Measurements from ENCODE around the gene MIEF2.
"Not testable (repeated sequence)": the region's sequence is repeated elsewhere in the genome, so short reads cannot be mapped to it uniquely, and the experiment has no call there.

MIEF2 gene, protein sequence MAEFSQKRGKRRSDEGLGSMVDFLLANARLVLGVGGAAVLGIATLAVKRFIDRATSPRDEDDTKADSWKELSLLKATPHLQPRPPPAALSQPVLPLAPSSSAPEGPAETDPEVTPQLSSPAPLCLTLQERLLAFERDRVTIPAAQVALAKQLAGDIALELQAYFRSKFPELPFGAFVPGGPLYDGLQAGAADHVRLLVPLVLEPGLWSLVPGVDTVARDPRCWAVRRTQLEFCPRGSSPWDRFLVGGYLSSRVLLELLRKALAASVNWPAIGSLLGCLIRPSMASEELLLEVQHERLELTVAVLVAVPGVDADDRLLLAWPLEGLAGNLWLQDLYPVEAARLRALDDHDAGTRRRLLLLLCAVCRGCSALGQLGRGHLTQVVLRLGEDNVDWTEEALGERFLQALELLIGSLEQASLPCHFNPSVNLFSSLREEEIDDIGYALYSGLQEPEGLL

DNA sequence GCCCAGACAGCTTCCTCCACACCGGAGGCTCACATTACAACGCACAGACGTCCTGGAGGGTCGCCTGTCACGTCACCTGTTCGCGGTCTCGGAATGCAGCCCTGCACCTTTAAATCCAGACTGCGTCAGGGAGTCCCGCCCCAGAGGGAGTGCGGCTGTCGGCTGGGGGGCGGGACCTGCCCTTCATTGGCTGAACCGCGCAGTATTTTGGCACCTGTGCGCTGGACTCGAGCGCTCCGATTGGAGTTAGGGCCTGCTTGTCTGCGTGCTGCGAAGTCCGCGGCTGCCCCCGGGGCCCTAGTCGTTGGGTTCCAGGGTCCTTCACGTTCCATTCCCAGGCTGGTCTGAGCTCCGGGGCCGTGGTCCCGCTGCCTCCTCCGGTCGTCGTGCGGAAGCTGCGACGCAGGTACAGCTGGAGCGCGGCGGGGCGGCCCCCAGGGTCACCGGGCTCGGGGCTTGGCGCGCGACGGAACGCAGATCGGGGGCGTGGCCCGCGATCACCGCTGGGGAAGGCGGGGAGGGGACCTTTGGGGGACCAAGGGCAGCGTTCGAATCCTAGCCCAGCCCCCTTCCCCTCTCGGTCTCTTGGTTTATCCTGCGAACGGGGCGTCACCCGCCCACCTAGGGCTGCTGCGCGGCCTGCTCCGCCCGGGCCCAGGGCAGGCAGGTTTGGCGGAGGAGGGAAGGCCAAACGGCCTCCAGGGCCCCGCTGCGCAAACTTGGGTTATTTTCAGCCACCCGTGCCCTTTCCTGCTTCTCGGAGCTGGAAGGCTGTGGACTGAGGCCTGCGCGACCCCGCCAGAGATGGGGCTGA is at the start of gene MIEF2:
Gene MIEF2, plus strand, starts transcription at position 331 of the 814 bp plus-strand sequence. CDS start 2,059 bp downstream, outside the sequence.
- DNase-seq: peak; percentile 97

DNA sequence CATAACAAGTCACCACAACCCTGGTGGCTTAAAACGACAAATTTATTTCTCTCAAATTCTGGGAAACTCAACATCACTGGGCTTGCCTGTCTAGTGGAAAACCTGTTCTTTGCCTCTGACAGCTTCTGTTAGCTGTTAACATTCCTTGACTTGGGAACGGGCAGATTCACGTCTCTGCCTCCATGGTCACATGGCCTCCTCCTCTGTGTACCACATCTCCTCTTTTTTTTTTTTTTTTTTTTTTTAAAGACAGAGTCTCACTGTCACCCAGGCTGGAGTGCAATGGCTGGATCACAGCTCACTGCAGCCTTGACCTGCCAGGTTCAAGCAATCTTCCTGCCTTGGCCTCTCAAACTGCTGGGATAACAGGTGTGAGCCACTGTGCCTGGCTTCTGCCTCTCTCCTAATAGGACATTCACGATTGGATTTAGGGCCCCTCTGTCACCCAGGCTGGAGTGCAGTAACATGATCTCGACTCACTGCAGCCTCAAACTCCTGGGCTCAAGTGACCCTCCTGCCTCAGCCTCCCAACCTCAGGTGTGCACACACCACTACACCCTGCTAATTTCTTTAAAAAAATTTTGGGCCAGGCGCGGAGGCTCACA is 46.7 kb upstream of the MIEF2 start:
- no peak for DNase-seq

DNA sequence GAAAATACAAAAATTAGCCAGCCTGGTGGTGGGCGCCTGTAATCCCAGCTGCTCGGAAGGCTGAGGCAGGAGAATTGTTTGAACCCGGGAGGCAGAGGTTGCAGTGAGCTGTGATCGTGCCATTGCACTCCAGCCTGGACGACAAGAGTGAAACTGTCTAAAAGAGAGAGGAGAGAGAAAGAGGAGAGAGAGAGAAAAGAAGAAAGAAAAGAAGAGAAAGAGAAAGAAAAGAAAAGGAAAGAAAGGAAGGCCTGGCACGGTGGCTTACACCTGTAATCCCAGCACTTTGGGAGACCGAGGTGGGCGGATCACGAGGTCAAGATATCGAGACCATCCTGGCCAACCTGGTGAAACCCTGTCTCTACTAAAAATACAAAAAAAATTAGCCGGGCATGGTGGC is 43.6 kb upstream of the MIEF2 start:
- DNase-seq: not testable (repeated sequence)

DNA sequence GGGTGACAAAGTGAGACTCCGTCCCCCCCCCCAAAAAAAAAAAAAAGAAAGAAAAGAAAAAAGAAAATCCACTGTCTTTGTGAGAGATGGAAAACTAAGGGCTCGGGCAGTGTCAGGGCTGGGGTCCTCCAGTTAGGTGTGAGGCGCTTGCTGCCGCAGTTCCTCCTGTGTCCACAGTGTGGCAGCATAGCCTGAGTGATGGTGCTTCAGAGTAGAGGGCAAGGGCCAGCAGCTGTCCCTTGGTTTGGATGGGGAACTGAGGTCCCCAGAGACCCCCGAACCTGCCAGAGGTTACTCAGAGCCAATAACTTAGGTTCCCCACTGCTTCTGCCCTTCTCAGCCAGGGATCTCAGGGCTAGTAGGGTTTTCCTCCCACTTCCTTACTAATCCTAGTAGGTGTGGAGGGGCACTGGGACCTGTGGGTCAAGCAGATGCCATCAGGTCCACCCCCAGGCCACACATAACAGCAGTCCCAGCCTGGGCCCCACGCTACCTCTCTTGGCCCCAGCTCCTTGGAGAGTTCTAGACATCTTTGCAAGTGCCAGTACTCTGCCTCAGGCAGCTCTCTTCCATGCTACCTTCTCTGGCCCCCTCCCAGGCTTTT is 42.9 kb upstream of the MIEF2 start:
- DNase-seq: peak; percentile 82

DNA sequence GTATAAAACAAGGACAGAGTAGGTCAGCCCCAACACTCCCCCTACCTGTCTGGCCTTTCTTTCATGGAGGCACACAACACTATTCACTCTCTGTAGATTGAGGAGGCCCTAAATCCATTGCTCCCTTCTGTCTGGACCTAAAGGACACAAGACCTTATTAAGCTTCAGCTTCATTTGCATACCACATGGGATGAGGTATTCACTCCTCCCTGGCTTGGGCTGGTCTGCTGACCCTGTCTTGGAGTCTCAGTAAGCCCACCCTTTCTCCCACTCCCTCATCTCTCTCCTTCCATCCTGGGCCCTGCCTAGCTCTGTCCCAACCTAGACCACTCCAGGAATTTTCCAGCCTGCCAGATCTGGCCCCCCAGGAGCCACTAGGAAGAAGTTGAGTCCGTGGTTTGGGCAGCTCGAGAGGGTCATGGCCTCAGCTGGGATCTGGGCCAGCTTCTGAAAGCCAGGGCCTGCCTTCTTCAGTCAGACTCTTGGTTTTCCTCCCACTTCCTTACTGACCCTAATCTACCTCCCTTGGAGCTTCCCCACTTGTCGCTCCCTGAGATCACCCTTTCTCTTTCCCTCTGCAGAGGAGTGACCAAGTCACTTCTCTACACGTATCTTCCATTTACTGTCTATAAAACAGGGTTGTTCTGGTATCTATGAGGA is 41.6 kb upstream of the MIEF2 start:
- no peak for DNase-seq

DNA sequence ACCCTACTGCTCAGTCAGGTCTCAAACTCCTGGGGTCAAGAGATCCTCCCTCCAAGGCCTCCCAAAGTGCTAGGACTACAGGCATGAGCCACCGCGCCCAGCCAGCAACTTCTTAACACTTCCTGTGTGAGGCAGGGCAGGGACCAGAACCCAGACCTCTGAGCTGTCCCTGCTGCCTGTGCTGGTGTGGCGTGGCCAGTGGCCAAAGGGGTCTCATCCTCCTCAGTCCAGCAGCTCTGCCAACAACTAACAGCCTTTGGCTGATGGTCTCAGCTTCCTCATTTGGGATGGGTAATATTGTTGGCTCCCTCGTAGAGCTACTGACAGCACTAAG is 36.4 kb upstream of the MIEF2 start:
- no peak for DNase-seq

DNA sequence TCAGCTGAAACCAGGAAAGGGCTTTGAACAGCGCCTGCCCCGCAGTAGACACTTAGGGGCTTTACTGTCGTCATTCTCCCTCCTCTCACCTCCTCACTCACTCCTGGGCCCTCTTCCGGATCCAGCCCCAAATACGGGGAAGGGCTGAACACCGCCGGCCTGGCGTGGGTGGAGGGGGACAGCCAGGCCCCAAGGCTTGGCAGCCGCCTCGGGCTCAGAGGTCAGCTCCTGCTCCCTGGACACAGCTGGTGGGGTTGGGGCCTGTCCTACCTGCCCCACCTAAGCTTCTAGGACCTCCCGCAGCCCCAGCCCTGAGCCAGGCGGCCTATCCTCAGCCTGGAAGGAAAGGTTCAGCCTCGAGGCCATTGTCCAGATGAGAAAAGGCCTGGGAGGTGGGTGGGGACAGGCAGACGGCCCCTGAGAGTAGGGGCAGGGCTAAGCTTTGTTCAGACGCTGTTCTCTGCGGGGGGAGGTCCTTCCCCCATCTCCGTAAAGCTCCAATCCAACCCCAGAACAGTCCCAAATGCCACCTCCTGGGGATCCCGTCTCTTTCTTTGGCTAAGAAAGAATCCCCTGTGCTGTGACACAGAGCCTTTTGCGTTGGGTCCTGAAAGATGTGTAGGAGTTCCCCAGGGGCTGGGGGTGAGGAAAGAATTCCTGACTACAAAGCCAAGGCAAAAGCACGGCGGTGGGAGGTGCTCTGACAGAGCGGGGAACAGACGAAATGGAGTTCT is 35.9 kb upstream of the MIEF2 start:
- DNase-seq: no peak

DNA sequence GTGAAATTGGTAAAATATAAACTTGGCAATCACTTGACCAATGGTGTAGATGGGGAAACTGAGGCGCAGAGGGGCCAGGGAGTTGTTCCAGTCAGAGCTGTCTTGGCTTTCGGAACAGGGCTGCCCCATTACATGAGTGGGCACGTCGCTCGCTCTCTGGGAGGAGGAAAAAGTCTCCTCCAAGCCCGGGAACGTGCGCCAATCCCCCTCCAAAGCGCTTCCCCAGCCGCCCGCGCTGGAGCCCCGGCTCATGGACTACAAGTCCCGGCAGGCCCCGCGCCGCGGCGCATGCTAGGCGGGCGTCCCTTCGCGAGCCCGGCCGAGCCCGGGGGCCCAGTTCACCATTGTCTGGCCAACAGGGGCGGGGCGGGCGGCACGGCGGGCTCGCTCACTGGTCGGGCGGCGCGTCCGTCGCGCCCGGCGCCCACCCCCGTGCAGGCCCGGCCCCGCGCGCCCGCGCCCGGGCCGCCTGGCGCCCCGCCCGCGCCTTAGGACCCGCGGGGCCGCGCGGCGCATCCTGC is 35.3 kb upstream of the MIEF2 start, which contains the start of gene LLGL1:
Gene LLGL1, plus strand, starts transcription at position 515 of the 521 bp plus-strand sequence. CDS start 48 bp downstream, outside the sequence.
- peak; percentile 98 for DNase-seq

DNA sequence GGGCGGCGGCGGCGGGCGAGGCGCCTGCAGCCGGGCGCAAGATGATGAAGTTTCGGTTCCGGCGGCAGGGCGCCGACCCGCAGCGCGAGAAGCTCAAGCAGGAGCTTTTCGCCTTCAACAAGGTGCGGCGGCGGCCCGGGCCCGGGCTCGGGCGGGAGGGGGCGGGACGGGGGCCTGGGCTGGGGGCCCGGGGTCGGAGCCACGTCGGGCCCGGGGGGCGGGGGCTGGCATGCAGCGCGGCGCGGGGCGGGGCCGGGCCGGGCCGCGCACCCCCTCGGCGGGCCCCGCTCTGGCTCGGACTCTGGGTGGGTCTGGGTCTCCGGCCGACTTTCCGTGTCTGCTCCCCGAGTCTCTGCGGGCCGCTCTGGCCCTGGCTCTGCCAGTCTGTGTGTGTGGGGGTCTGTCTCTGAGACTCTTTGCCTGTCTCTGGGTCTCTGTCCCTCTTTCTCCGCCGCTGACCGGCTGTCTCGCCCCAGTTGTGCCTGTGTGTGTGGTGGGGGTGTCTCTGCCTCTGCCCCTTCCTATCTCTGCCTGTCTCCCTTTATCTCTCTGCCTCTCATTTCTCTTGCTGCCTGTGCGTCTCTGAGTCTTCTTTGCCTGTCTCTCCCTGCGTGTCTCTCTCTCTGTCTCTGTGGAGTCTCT is 34.7 kb upstream of the MIEF2 start:
- DNase-seq: peak; percentile 52

DNA sequence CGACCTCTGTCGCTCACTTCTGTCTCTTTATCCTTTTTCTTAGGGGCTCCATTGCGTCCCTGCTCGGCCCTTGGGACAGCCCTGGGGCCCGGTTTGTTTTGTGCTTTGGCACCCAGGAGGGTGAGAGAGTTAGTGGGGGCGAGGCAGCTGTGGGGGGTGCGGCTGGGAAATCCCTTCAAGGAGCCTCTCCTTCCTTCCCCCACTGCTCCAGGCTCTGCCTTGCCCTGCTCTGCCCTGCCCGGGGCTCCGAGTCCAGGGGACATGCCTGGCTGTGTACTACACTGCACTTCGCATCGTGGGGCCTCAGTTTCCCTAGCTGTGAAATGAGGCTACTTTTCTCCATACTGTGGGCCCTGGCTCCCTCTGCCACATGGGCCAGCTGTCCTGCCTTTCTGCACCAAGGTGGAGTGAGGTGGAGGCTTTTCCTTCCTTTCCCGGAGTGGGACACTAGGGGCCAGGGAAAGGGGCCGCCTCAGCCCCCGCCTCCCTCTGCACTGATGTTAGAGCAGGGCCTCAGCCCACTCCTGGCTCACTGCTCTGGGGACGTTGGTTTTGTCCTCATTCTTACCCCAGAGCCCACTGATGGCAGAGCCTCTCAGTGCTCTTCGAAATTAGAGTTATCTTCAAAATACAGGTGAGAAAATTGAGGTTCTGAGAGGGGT is 34.0 kb upstream of the MIEF2 start:
- no peak for DNase-seq

DNA sequence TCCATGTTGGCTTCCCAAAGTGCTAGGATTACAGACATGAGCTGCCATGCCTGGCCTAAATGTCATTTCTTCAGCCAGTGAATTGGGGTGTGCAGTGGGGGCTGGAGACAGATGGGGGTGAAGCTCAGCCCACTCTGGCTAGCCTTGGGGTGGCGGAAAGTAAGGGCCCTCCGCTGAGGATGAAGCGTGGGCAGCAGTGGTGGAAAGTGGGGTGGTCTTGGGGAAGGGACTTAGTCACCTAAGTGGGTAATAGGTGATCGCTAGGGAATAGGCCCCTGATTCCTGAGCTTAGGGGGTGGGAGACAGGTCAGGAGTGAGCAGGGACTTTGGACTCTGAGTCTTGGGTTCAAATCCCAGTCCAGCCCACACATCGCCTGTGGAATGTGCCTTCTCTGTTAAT is 32.8 kb upstream of the MIEF2 start:
- DNase-seq: no peak

DNA sequence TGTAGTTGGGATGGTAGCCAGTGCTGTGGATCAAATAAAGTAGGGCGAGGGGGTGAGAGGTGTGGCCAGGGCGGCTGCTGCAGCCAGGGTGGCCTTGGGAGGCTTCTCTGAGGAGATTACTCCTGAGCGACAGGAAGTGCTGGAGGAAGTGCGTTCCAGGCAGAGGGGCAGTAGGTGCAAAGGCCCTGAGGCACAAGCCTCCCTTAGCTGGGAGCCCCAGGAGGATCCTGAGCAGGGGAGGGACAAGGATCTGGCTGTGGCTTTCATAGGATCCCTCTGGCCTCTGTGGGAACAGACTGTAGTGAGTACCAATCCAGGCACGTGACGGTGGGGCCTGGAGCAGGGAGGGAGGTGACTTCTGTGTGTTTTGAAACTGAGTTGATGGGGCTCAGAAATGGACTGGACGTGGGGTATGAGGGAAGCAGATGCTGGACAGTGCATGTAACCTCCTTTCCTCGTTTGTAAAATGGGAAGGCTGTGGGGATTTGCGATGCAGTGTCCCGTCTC is 32.2 kb upstream of the MIEF2 start:
- no peak for DNase-seq

DNA sequence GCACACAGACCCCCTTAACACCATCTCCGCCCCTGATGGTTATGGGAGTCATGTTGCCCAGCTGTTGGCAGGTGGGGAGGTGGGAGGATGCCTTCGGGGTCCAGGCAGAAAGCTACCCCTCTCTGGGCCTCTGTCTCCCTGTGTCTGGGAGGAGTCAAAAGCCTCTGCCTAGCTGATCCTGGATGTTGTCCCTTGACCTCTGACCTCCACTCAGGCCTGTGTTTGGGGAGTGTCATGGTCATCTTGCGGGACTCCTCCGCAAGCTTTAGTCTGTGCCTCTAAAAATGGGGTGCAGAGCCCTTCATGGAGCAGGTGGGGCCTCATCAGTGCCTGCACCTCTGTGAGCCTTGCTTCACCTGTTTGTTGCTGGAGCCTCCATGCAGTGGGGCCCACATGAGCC is 31.2 kb upstream of the MIEF2 start:
- DNase-seq: no peak

DNA sequence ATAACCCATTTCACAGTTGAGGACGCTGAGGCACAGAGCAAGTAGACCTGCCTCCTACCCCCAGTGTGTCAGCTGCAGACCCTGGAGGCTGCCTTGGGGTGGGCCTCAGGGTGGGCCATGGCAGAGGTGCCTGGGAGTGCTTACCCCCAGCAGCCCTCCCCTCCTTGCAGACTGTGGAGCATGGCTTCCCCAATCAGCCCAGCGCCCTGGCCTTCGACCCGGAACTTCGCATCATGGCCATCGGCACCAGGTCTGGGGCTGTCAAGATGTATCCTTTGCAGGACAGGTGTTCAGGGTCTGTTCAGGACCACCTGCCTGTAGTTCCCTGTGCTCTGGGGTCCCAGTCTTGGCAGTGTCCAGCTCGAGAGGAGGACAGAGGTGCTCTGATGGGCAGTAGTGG is 30.7 kb upstream of the MIEF2 start:
- no peak for DNase-seq

DNA sequence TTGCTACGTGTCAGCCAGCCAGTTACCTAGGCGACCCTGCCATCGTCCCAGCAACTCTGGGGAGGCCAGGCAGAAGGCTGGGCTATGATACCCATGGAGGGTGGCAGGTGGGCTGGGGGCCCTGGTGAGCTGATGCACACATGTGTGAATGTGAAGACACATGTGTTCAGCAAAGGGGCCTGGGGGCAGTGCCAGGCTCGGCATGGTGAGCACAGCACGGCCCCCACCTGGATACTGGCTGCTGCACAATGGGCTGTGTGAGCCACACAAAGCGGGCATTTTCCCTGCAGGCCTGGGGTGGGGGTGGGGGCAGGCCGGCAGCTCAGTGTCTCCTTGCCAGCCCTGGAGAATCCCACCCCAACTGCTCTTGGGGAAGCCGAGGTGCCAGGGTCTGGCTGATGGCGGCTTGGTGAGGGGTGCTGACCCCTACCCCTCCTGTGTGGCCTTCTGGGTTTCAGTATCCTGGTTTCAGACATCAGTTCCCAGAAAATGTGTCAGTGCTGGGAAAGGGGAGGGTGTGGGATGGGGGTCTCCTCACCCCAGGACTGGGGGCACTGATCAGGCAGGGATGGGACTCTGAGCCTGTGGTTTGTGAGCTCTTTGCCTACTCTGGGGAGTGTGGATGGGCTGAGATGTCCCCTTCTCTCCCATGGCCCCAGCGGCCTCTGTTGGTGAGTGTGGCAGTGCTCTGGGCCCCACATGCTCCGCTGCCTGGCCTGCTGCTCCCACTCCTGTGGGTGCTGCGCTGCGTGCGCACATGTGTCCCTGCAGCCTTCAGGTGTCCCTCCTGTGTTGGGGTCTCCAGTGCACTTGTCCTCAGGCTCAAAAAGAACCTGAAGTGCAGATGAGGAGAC is 29.9 kb upstream of the MIEF2 start:
- DNase-seq: no peak

DNA sequence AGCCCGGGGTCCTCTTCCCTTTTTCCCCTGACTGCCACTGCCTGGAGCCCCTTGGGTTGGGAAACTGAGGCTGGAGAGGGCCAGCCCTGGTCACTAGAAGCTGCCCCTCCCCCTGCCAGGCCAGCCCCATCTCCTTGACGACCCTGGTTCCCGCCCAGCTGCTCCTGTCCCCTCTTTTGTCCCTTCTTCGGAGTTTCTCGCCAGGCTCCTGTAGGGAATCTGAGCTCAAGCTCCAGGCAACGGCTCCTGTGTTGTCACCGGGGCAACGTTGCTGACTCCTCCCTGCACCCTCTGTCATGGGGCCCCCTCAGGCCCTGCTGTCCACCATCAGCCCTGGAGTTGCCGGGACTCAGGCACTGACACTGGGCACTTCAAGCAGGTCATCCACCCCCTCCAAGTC is 29.3 kb upstream of the MIEF2 start:
- DNase-seq: no peak

DNA sequence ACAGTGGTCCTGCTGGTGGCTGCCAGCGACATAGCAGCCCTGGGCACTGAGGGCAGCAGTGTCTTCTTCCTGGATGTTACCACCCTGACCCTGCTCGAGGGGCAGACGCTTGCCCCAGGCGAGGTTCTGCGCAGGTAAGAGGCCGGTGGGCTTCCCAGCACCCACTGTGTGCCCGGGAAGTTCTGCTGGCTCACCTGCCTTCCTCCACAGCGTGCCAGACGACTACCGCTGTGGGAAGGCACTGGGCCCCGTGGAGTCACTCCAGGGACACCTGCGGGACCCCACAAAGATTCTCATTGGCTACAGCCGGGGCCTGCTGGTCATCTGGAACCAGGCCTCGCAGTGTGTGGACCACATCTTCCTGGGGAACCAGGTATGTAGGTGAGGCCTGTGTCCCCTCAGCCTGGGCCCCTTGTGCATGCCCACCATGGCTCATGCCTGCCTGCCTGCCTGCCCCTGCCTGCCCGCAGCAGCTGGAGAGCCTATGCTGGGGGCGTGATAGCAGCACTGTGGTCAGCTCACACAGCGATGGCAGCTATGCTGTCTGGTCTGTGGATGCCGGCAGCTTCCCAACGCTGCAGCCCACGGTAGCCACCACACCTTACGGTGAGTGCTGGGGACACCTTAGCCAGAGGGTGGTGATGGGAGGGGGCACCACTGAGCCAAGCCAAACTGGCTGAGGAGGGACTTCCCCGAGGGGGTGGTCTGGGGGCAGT is 26.5 kb upstream of the MIEF2 start:
- DNase-seq: no peak

DNA sequence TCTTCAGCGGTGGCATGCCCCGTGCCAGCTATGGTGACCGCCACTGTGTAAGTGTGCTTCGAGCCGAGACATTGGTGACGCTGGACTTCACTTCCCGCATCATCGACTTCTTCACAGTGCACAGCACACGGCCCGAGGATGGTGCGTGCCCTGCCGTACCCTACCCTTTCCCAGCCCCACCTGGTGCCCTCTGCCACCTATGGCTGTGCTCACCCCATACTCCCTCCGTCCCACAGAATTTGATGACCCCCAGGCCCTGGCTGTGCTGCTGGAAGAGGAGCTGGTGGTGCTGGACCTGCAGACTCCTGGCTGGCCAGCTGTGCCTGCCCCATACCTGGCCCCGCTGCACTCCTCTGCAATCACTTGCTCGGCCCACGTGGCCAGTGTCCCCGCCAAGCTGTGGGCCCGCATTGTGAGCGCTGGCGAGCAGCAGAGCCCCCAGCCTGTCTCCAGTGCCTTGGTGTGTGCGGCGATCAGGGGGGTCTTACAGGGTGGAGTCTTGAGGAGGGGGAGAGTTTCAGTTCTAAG is 25.5 kb upstream of the MIEF2 start:
- DNase-seq: no peak
